Keratinocyte (primary cell): Measurements from ENCODE around the gene COL7A1. TPM values are rescaled to one million over a fixed set of nuclear protein-coding genes. Genes with fewer than 3 reads are reported as not detected.
A peak's percentile ranks its signal among the peaks of the same experiment; 100 is the strongest.

Experiments
- DNase-seq: peaks from one replicate; pipeline ENCODE4 v3.0.0-alpha.2; 2011; ENCODE audit warnings: low read depth, missing footprints, low spot score
- FAIRE-seq: peaks from 2 replicates; lab custom pipeline; 2011; peaks lifted over from hg19 to GRCh38; lab: Jason Lieb, UNC
- H2AFZ ChIP-seq: 2 replicates; pipeline ENCODE4 v1.6.0; 2012; ENCODE audit warnings: low read length, control low read depth, inconsistent platforms; ENCODE audit not compliant: control insufficient read depth
- H3K27ac ChIP-seq: 2 replicates; pipeline ENCODE4 v1.5.1; 2011; ENCODE audit warnings: low read length; ENCODE audit not compliant: control insufficient read depth, insufficient read depth
- H3K27me3 ChIP-seq: 3 replicates; pipeline ENCODE4 v1.6.0; 2011; ENCODE audit warnings: low read length; ENCODE audit not compliant: control insufficient read depth, insufficient read depth; ENCODE audit errors: extremely low read depth
- H3K36me3 ChIP-seq, 2 experiments: 2 replicates in 1 of 2; 3 replicates in 1 of 2; pipeline ENCODE4 v1.5.1; 2011; ENCODE audit warnings: low read length in 2 of 2, mild to moderate bottlenecking in 1 of 2; ENCODE audit not compliant: control insufficient read depth in 2 of 2, insufficient read depth in 2 of 2; ENCODE audit errors: extremely low read depth in 1 of 2
- H3K4me1 ChIP-seq: 3 replicates; pipeline ENCODE4 v1.5.1; 2011; ENCODE audit warnings: low read length; ENCODE audit not compliant: control insufficient read depth, insufficient read depth; ENCODE audit errors: extremely low read depth
- H3K4me2 ChIP-seq: 3 replicates; pipeline ENCODE4 v1.6.0; 2011; ENCODE audit warnings: low read depth, low read length; ENCODE audit not compliant: control insufficient read depth, insufficient read depth; ENCODE audit errors: extremely low read depth
- H3K4me3 ChIP-seq, 3 experiments: fragments of 200-600 bp in 1 of 3; sonication (generic) in 1 of 3; 2 replicates in 2 of 3; 3 replicates in 1 of 3; pipeline ENCODE4 v1.5.1; 2011 to 2016; ENCODE audit warnings: low read length in 3 of 3, mild to moderate bottlenecking in 3 of 3, control low read depth in 2 of 3, inconsistent platforms in 1 of 3, low read depth in 1 of 3, mixed read lengths in 1 of 3, mixed run types in 1 of 3, moderate library complexity in 1 of 3; ENCODE audit not compliant: control insufficient read depth in 2 of 3, insufficient read depth in 2 of 3; ENCODE audit errors: extremely low read depth in 1 of 3
- H3K79me2 ChIP-seq: 2 replicates; pipeline ENCODE4 v1.6.0; 2012; ENCODE audit warnings: low read length; ENCODE audit not compliant: control insufficient read depth, insufficient read depth
- H3K9ac ChIP-seq: 3 replicates; pipeline ENCODE4 v1.6.0; 2011; ENCODE audit warnings: low read length; ENCODE audit not compliant: control insufficient read depth, insufficient read depth; ENCODE audit errors: extremely low read depth
- H3K9me1 ChIP-seq: 3 replicates; pipeline ENCODE4 v1.6.0; 2011; ENCODE audit warnings: low read length; ENCODE audit not compliant: control insufficient read depth, insufficient read depth; ENCODE audit errors: extremely low read depth
- H3K9me3 ChIP-seq: 2 replicates; pipeline ENCODE4 v1.5.1; 2012; ENCODE audit warnings: low read depth, low read length; ENCODE audit not compliant: control insufficient read depth
- H4K20me1 ChIP-seq: 3 replicates; pipeline ENCODE4 v1.6.0; 2011; ENCODE audit warnings: low read length; ENCODE audit not compliant: control insufficient read depth, insufficient read depth; ENCODE audit errors: extremely low read depth
- EZH2 ChIP-seq: IDR thresholded peaks from one replicate; pipeline ENCODE4 v1.6.1; 2012; ENCODE audit warnings: inconsistent platforms, mild to moderate bottlenecking, low read length, moderate library complexity
- dilution Hi-C: fragments of 300-500 bp; cut with MboI; formaldehyde crosslinking; loops from one replicate; pipeline ENCODE4 v1.7.0; 2020; ENCODE audit warnings: low sequenced_read_pairs; ENCODE audit not compliant: extremely low pct_ligation_motif_present
- polyA plus RNA-seq, 5 experiments: library from polyadenylated mRNA; depleted of rRNA in 3 of 5; stranded (reverse) in 3 of 5; stranded (forward) in 1 of 5; unstranded in 1 of 5; fragments of >200 nt; gene quantifications; 1 replicate in 1 of 5; 2 replicates in 3 of 5; 3 replicates in 1 of 5; pipeline versions ENCODE4 v1.2.1 to v1.2.3, GENCODE V29; 2011 to 2012; ENCODE audit warnings: missing spikeins in 2 of 5, low read depth in 1 of 5, low replicate concordance in 1 of 5
- TF ChIP-seq, protein P1 (sequence below), 3 experiments: IDR thresholded peaks in 1 of 3; conservative IDR thresholded peaks in 1 of 3; optimal IDR thresholded peaks in 1 of 3; 2 replicates in 2 of 3; 3 replicates in 1 of 3; pipeline versions ENCODE3 to v1.5.1; 2011; ENCODE audit warnings: low read length in 3 of 3, mild to moderate bottlenecking in 3 of 3, moderate library complexity in 2 of 3, control low read depth in 1 of 3, inconsistent platforms in 1 of 3; ENCODE audit not compliant: insufficient read depth in 2 of 3; ENCODE audit errors: extremely low read depth in 1 of 3

COL7A1 gene
- polyA plus RNA-seq, 1 donor (not counting 4 experiments of a cell fraction or from before 2014, with no cell fraction given): 59.4 TPM

DNA sequence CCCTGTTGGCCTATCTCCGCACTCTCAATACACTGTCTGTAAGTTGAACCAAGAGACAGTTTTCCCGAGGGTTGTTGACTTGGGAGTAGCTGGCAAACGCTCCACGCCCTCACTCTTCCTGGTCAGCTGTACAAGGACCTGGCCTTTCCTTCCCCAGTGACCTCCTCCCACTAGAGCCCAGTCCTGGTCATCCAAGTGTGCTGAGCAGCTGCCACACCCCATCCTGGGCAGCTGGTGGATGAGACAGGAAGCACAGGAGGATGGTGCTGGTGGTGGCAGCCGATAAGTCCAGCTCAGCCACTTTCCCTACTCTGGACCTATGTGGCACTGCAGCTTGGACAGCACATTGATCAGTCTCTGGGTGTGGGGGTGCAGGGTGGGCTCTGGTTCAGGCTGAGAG lies 58.3 kb downstream of the COL7A1 start:
- Histone ChIP-seq H3K27ac (no peak overlapping the region), H2AFZ (no peak overlapping the region), H3K4me1 (peaks cover 11% of the 10 kb centered on the region), H4K20me1 (no peaks in the 10 kb centered on the region), H3K27me3 (no peaks in the 10 kb centered on the region), H3K36me3 (peaks cover 29 to 30% of the 10 kb centered on the region in 2 experiments), H3K79me2 (no peaks in the 10 kb centered on the region), H3K9ac (no peak overlapping the region), H3K4me3 (no peak overlapping the region), H3K4me2 (no peak overlapping the region), H3K9me3 (no peaks in the 10 kb centered on the region), H3K9me1 (no peaks in the 10 kb centered on the region)
- dilution Hi-C loops: no loop called here
- DNase-seq: no peak
- no peak for TF ChIP-seq EZH2
- TF ChIP-seq, protein P1, sequence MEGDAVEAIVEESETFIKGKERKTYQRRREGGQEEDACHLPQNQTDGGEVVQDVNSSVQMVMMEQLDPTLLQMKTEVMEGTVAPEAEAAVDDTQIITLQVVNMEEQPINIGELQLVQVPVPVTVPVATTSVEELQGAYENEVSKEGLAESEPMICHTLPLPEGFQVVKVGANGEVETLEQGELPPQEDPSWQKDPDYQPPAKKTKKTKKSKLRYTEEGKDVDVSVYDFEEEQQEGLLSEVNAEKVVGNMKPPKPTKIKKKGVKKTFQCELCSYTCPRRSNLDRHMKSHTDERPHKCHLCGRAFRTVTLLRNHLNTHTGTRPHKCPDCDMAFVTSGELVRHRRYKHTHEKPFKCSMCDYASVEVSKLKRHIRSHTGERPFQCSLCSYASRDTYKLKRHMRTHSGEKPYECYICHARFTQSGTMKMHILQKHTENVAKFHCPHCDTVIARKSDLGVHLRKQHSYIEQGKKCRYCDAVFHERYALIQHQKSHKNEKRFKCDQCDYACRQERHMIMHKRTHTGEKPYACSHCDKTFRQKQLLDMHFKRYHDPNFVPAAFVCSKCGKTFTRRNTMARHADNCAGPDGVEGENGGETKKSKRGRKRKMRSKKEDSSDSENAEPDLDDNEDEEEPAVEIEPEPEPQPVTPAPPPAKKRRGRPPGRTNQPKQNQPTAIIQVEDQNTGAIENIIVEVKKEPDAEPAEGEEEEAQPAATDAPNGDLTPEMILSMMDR (optimal IDR thresholded peaks at IDR 0.05 in 1 of 3, IDR thresholded peaks at IDR 0.05 in 1 of 3, conservative IDR thresholded peaks at IDR 0.05 in 1 of 3; ENCODE audit: extremely low read depth in 1 of 3, insufficient read depth in 2 of 3, low read length in 3 of 3): no peak
- FAIRE-seq: no peak

DNA sequence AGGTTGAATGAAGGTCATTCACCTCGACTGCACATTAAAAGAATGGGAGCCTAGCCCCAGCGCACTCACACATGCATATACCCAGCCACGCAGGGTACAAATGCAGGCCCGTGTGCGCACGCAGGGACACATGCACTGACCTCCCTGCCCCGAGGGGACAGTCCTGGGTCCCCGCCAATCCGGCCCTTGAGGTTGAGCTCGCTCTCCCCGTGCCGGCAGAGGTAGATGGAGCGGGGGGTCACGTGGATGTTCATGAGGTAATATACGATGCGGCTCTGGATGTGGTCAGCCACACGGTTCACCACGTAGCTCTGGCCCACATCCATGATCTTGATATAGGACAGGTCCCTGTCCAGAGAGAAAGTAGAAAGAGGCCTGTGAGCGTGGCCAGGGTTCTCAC lies 59.0 kb downstream of the COL7A1 start:
- peaks cover 11% of the 10 kb centered on the region for H3K4me1 ChIP-seq
- no peaks in the 10 kb centered on the region for H3K79me2 ChIP-seq
- H3K36me3 ChIP-seq: peaks cover 24 to 30% of the 10 kb centered on the region in 2 experiments
- H3K27me3 ChIP-seq: no peaks in the 10 kb centered on the region
- H2AFZ ChIP-seq: no peak overlapping the region
- H3K4me2 ChIP-seq: peak overlapping the region; percentile 19
- no peaks in the 10 kb centered on the region for H3K9me3 ChIP-seq
- peak overlapping the region; percentile 51 for H3K27ac ChIP-seq
- no peak for FAIRE-seq
- H3K9ac ChIP-seq: no peak overlapping the region
- H4K20me1 ChIP-seq: no peaks in the 10 kb centered on the region
- DNase-seq: no peak
- no peak overlapping the region for H3K4me3 ChIP-seq
- no peaks in the 10 kb centered on the region for H3K9me1 ChIP-seq
- TF ChIP-seq EZH2: no peak
- TF ChIP-seq, protein P1 (optimal IDR thresholded peaks at IDR 0.05 in 1 of 3, IDR thresholded peaks at IDR 0.05 in 1 of 3, conservative IDR thresholded peaks at IDR 0.05 in 1 of 3; ENCODE audit: extremely low read depth in 1 of 3, insufficient read depth in 2 of 3, low read length in 3 of 3): no peak
- dilution Hi-C loops: no loop called here
